GM21423 (cell line): ENCODE measurements around the gene CFAP99.
"Not testable (repeated sequence)": the region's sequence is repeated elsewhere in the genome, so short reads cannot be mapped to it uniquely, and the experiment has no call there.

ENCODE experiments used
- ATAC-seq: cut with Tn5 transposase; IDR thresholded peaks from one replicate; pipeline ENCODE4 v1.9.1; 2021; ENCODE audit warnings: mild to moderate bottlenecking, moderate library complexity; ENCODE audit not compliant: unreplicated experiment

CFAP99 gene

GRCh38 chr4:2465032-2465431, 46.3 kb downstream of the CFAP99 start:
- ATAC-seq, result no peak

- not testable (repeated sequence) for ATAC-seq
Measured at GRCh38 chr4:2465544-2465943, 46.8 kb downstream of the CFAP99 start.

- ATAC-seq, result peak; percentile 77
Measured at GRCh38 chr4:2468456-2469191, 49.9 kb downstream of the CFAP99 start, which contains the start of gene RNF4. RNF4 (plus strand) TSS chr4:2469106; CDS start chr4:2490494, 21,388 bp downstream.

- peak; percentile 49 for ATAC-seq
Measured at GRCh38 chr4:2469192-2469984, 50.6 kb downstream of the CFAP99 start.

GRCh38 chr4:2470791-2471190, 52.0 kb downstream of the CFAP99 start:
- no peak for ATAC-seq

GRCh38 chr4:2472187-2472586, 53.4 kb downstream of the CFAP99 start:
- no peak for ATAC-seq

- no peak for ATAC-seq
Measured at GRCh38 chr4:2478229-2478628, 59.5 kb downstream of the CFAP99 start.

- ATAC-seq, result no peak
Measured at GRCh38 chr4:2480649-2481048, 61.9 kb downstream of the CFAP99 start.

GRCh38 chr4:2482192-2482591, 63.4 kb downstream of the CFAP99 start:
- ATAC-seq, result no peak

- ATAC-seq, result peak; percentile 49
Measured at GRCh38 chr4:2482693-2483092, 63.9 kb downstream of the CFAP99 start.

- ATAC-seq, result no peak
Measured at GRCh38 chr4:2483237-2483636, 64.5 kb downstream of the CFAP99 start.

GRCh38 chr4:2484185-2484584, 65.4 kb downstream of the CFAP99 start:
- ATAC-seq, result no peak

GRCh38 chr4:2484993-2485392, 66.2 kb downstream of the CFAP99 start:
- peak; percentile 70 for ATAC-seq

- no peak for ATAC-seq
Measured at GRCh38 chr4:2485956-2486355, 67.2 kb downstream of the CFAP99 start.

GRCh38 chr4:2486981-2487380, 68.2 kb downstream of the CFAP99 start:
- ATAC-seq, result no peak

GRCh38 chr4:2487632-2488031, 68.9 kb downstream of the CFAP99 start:
- no peak for ATAC-seq

GRCh38 chr4:2489081-2489805, 70.5 kb downstream of the CFAP99 start:
- no peak for ATAC-seq

- no peak for ATAC-seq
Measured at GRCh38 chr4:2489841-2490552, 71.2 kb downstream of the CFAP99 start.

- ATAC-seq, result no peak
Measured at GRCh38 chr4:2492970-2493369, 74.2 kb downstream of the CFAP99 start.

GRCh38 chr4:2494992-2495391, 76.2 kb downstream of the CFAP99 start:
- ATAC-seq, result no peak

- no peak for ATAC-seq
Measured at GRCh38 chr4:2497324-2497723, 78.6 kb downstream of the CFAP99 start.
